IMR-90 (cell line): ENCODE data around the gene RAPGEF3.

ENCODE experiments used
- BHLHE40 ChIP-seq: fragments of 150-350 bp; IDR thresholded peaks from 2 replicates; pipeline ENCODE4 v1.6.1; 2016; ENCODE audit warnings: mild to moderate bottlenecking, low read depth, low read length
- CHD1 ChIP-seq: IDR thresholded peaks from 2 replicates; pipeline ENCODE4 v1.6.1; 2012; ENCODE audit warnings: low read depth, low read length, improper control_type of control experiment
- FOS ChIP-seq: fragments of 150-350 bp; IDR thresholded peaks from 2 replicates; pipeline ENCODE4 v1.6.1; 2016; ENCODE audit warnings: low read depth, low read length
- MAZ ChIP-seq: IDR thresholded peaks from 2 replicates; pipeline ENCODE4 v1.6.1; 2012; ENCODE audit warnings: low read depth, mild to moderate bottlenecking, low read length, improper control_type of control experiment, moderate library complexity, borderline replicate concordance
- MXI1 ChIP-seq: IDR thresholded peaks from 2 replicates; pipeline ENCODE4 v1.6.1; 2012; ENCODE audit warnings: low read depth, mild to moderate bottlenecking, low read length, moderate library complexity, borderline replicate concordance
- POLR2A ChIP-seq: IDR thresholded peaks from 2 replicates; pipeline ENCODE4 v1.6.1; 2012; ENCODE audit warnings: mild to moderate bottlenecking, low read depth, low read length
- RAD21 ChIP-seq: IDR thresholded peaks from 2 replicates; pipeline ENCODE4 v1.6.1; 2012; ENCODE audit warnings: low read length, improper control_type of control experiment
- RFX5 ChIP-seq: IDR thresholded peaks from 2 replicates; pipeline ENCODE4 v1.8.0; 2012; ENCODE audit warnings: low read depth, mild to moderate bottlenecking, low read length, moderate library complexity
- SMC3 ChIP-seq: fragments of 150-350 bp; IDR thresholded peaks from 2 replicates; pipeline ENCODE4 v1.6.1; 2016; ENCODE audit warnings: low read depth, mild to moderate bottlenecking, antibody characterized with exemption, low read length, moderate library complexity
- USF2 ChIP-seq: fragments of 150-350 bp; IDR thresholded peaks from 2 replicates; pipeline ENCODE4 v1.6.1; 2017; ENCODE audit warnings: mild to moderate bottlenecking, antibody characterized with exemption, low read length, low read depth
- TF ChIP-seq, protein P1 (sequence below): conservative IDR thresholded peaks from 2 replicates; pipeline ENCODE4 v1.5.1; 2012; ENCODE audit warnings: mild to moderate bottlenecking, low read depth, low read length, improper control_type of control experiment

DNA sequence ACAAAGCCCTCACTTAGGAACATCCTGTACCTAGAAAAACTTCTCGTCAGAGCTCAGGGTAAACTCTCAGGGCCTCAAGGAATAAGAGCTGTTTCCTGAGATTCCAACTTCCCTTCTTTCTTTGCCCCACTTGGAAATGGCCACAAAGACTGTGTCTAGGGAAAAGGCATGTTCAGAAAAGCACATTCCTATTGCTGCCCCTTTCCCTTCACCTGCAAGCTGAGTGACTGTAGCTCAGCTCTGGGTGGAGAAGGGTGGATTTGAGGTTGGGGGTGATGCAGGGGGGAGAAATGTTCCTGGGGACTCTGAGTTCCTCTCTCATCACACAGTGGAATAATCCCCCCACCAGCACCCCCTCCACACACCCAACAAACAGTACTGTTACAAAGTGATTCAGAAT lies 40.1 kb downstream of the RAPGEF3 start:
- TF ChIP-seq MAZ (no peak), POLR2A (no peak), CHD1 (no peak), RFX5 (no peak), FOS (no peak), BHLHE40 (no peak), USF2 (no peak), MXI1 (no peak), RAD21 (no peak), SMC3 (no peak)
- TF ChIP-seq, protein P1, sequence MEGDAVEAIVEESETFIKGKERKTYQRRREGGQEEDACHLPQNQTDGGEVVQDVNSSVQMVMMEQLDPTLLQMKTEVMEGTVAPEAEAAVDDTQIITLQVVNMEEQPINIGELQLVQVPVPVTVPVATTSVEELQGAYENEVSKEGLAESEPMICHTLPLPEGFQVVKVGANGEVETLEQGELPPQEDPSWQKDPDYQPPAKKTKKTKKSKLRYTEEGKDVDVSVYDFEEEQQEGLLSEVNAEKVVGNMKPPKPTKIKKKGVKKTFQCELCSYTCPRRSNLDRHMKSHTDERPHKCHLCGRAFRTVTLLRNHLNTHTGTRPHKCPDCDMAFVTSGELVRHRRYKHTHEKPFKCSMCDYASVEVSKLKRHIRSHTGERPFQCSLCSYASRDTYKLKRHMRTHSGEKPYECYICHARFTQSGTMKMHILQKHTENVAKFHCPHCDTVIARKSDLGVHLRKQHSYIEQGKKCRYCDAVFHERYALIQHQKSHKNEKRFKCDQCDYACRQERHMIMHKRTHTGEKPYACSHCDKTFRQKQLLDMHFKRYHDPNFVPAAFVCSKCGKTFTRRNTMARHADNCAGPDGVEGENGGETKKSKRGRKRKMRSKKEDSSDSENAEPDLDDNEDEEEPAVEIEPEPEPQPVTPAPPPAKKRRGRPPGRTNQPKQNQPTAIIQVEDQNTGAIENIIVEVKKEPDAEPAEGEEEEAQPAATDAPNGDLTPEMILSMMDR = no peak
